Progenitor cell of endocrine pancreas (in vitro differentiated cells): ENCODE results near the gene GPRIN1. TPM values are rescaled to one million over a fixed set of nuclear protein-coding genes. Genes with fewer than 3 reads are reported as not detected.

ENCODE experiments used
- DNase-seq: peaks from one replicate; pipeline ENCODE4 v3.0.0; 2021; ENCODE audit warnings: low spot score; ENCODE audit not compliant: unreplicated experiment
- H3K27ac Mint-ChIP-seq: 2 replicates; pipeline ENCODE4 v1.8.0; 2021; ENCODE audit warnings: mild to moderate bottlenecking, moderate library complexity, mixed read lengths
- H3K27me3 Mint-ChIP-seq: 2 replicates; pipeline ENCODE4 v1.8.0; 2021; ENCODE audit warnings: mixed read lengths
- H3K36me3 Mint-ChIP-seq: 2 replicates; pipeline ENCODE4 v1.8.0; 2022; ENCODE audit warnings: mixed read lengths; ENCODE audit not compliant: insufficient read depth
- H3K4me1 Mint-ChIP-seq: 2 replicates; pipeline ENCODE4 v1.8.0; 2021; ENCODE audit warnings: low read depth, mixed read lengths
- H3K4me3 Mint-ChIP-seq: 2 replicates; pipeline ENCODE4 v1.8.0; 2021; ENCODE audit warnings: low read depth, mild to moderate bottlenecking, moderate library complexity, mixed read lengths
- H3K9me3 Mint-ChIP-seq: 2 replicates; pipeline ENCODE4 v1.8.0; 2021; ENCODE audit warnings: low read depth, mixed read lengths
- CTCF ChIP-seq: fragments of 200-600 bp; sonication (generic); IDR thresholded peaks from one replicate; pipeline ENCODE4 v1.5.0; 2021; ENCODE audit warnings: antibody characterized with exemption, mild to moderate bottlenecking; ENCODE audit not compliant: unreplicated experiment
- total RNA-seq: library from RNA; stranded (reverse); gene quantifications from 2 replicates; pipeline ENCODE4 v1.2.1, GENCODE V29; 2021

Gene GPRIN1
- total RNA-seq, 1 donor from 2014 or later: 5.9 TPM

GRCh38 chr5:176614805-176615478, 5.0 kb upstream of the GPRIN1 start:
- Mint-ChIP-seq H3K4me3 (no peak overlapping the region), H3K9me3 (no peaks in the 10 kb centered on the region), H3K4me1 (no peaks in the 10 kb centered on the region), H3K36me3 (no peaks in the 10 kb centered on the region), H3K27me3 (peaks cover 82% of the 10 kb centered on the region), H3K27ac (no peak overlapping the region)
- DNase-seq: no peak
- TF ChIP-seq CTCF: no peak

GRCh38 chr5:176612855-176613254, 2.9 kb upstream of the GPRIN1 start:
- Mint-ChIP-seq H3K27me3 (peaks cover 72% of the 10 kb centered on the region), H3K36me3 (no peaks in the 10 kb centered on the region), H3K9me3 (no peaks in the 10 kb centered on the region), H3K4me3 (no peak overlapping the region), H3K27ac (no peak overlapping the region), H3K4me1 (peaks cover 6% of the 10 kb centered on the region)
- no peak for TF ChIP-seq CTCF
- DNase-seq: no peak

GRCh38 chr5:176612008-176612407, 2.1 kb upstream of the GPRIN1 start:
- TF ChIP-seq CTCF: no peak
- H3K4me1 Mint-ChIP-seq: peaks cover 6% of the 10 kb centered on the region
- no peak overlapping the region for H3K27ac Mint-ChIP-seq
- H3K9me3 Mint-ChIP-seq: no peaks in the 10 kb centered on the region
- H3K4me3 Mint-ChIP-seq: no peak overlapping the region
- H3K36me3 Mint-ChIP-seq: no peaks in the 10 kb centered on the region
- no peak for DNase-seq
- H3K27me3 Mint-ChIP-seq: peaks cover 63% of the 10 kb centered on the region

GRCh38 chr5:176611435-176611834, 1.5 kb upstream of the GPRIN1 start:
- Mint-ChIP-seq H3K36me3 (no peaks in the 10 kb centered on the region), H3K9me3 (no peaks in the 10 kb centered on the region), H3K4me3 (no peak overlapping the region), H3K27ac (no peak overlapping the region), H3K4me1 (peaks cover 6% of the 10 kb centered on the region), H3K27me3 (peaks cover 58% of the 10 kb centered on the region)
- TF ChIP-seq CTCF: no peak
- DNase-seq: peak; percentile 78

- Mint-ChIP-seq H3K4me3 (peak overlapping the region; percentile 68), H3K27ac (no peak overlapping the region), H3K27me3 (peaks cover 47% of the 10 kb centered on the region), H3K9me3 (no peaks in the 10 kb centered on the region), H3K4me1 (peaks cover 6% of the 10 kb centered on the region), H3K36me3 (no peaks in the 10 kb centered on the region)
- DNase-seq: no peak
- no peak for TF ChIP-seq CTCF
These were observed 448 bp upstream of the GPRIN1 start for GRCh38 chr5:176610435-176610773.
